ENCODE results near the gene ESRRA. TPM values are rescaled to one million over a fixed set of nuclear protein-coding genes. Genes with fewer than 3 reads are reported as not detected.

Gene ESRRA
- total and polyA plus RNA-seq, 2 of the 8 experiments (the other 6 are each of a cell fraction or from before 2014, with no cell fraction given), result 18.2 to 37.0 TPM

DNA sequence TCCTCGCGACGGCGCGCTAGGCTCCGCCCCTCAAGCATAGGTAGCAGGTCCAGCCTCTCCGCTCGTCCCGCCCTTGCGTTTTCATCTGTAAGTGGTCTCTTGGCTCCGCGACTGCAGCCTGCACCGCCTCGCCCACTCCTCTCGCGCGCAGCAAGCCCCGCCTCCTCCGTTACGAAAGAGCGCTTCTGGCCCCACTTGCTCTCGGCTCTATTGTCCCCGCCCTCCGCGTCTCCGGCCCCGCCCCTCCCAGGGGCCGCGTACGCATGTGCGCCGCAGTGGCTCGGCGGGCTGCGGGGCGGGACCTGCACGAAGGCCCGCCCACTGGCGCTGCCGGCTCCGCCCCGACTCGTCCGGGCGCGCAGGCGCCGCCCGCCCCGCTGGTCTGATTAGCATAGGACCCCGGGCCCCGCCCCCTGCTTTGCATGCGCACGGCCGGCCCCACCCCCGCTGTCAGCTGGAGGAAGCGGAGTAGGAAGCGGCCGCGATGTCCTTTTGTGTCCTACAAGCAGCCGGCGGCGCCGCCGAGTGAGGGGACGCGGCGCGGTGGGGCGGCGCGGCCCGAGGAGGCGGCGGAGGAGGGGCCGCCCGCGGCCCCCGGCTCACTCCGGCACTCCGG, at the start of gene ESRRA (continued):
- no peak for TF ChIP-seq ZNF274 (IDR thresholded peaks at IDR 0.05; ENCODE audit: borderline replicate concordance, extremely low read depth, low read length)
- TF ChIP-seq KDM1A (IDR thresholded peaks at IDR 0.05; ENCODE audit: borderline replicate concordance, low read length), result no peak
- no peak for TF ChIP-seq BRCA1 (IDR thresholded peaks at IDR 0.05; ENCODE audit: low read depth, low read length)
- TF ChIP-seq CEBPB (IDR thresholded peaks at IDR 0.05; ENCODE audit: low read depth, low read length), result peak; percentile 79
- TF ChIP-seq SIX5 (IDR thresholded peaks at IDR 0.05; ENCODE audit: low read depth, low read length), result no peak
- TF ChIP-seq TBP (IDR thresholded peaks at IDR 0.05; ENCODE audit: low read depth, low read length), result no peak
- no peak for TF ChIP-seq EP300 (IDR thresholded peaks at IDR 0.05; ENCODE audit: borderline replicate concordance in 1 of 2, low read depth in 2 of 2, low read length in 2 of 2)
- no peak; the same call in 1 of the 2 replicates for TF ChIP-seq BACH1 (IDR thresholded peaks at IDR 0.05; ENCODE audit: low read length)
- peak; percentile 79 for TF ChIP-seq NRF1 (IDR thresholded peaks at IDR 0.05; ENCODE audit: low read depth, low read length)
- no peak for TF ChIP-seq ATF2 (IDR thresholded peaks at IDR 0.05; ENCODE audit: low read length)
- 0 out of 2 replicates have a peak, but pooled peaks have one; percentile 28 for TF ChIP-seq EGR1 (IDR thresholded peaks at IDR 0.05; ENCODE audit: borderline replicate concordance, low read depth, low read length)
- no peak for TF ChIP-seq SUZ12 (IDR thresholded peaks at IDR 0.05; ENCODE audit: low read length)
- TF ChIP-seq RFX5 (IDR thresholded peaks at IDR 0.05; ENCODE audit: borderline replicate concordance, low read depth, low read length), result no peak
- no peak for TF ChIP-seq ATF3 (IDR thresholded peaks at IDR 0.05; ENCODE audit: insufficient read depth, low read depth, low read length)
- TF ChIP-seq RBBP5 (IDR thresholded peaks at IDR 0.05; ENCODE audit: borderline replicate concordance, low read depth, low read length), result no peak
- no peak for TF ChIP-seq CHD1 (IDR thresholded peaks at IDR 0.05; ENCODE audit: low read depth, low read length)
- no peak for TF ChIP-seq MAFK (IDR thresholded peaks at IDR 0.05; ENCODE audit: low read depth, low read length)
- no peak for TF ChIP-seq RXRA (IDR thresholded peaks at IDR 0.05; ENCODE audit: insufficient read depth, low read depth, low read length)
- TF ChIP-seq POU5F1 (IDR thresholded peaks at IDR 0.05; ENCODE audit: low read depth, low read length), result no peak
- TF ChIP-seq SP1 (IDR thresholded peaks at IDR 0.05; ENCODE audit: low read depth, low read length), result peak; percentile 9; the same call in 1 of the 2 replicates
- TF ChIP-seq, protein P1, sequence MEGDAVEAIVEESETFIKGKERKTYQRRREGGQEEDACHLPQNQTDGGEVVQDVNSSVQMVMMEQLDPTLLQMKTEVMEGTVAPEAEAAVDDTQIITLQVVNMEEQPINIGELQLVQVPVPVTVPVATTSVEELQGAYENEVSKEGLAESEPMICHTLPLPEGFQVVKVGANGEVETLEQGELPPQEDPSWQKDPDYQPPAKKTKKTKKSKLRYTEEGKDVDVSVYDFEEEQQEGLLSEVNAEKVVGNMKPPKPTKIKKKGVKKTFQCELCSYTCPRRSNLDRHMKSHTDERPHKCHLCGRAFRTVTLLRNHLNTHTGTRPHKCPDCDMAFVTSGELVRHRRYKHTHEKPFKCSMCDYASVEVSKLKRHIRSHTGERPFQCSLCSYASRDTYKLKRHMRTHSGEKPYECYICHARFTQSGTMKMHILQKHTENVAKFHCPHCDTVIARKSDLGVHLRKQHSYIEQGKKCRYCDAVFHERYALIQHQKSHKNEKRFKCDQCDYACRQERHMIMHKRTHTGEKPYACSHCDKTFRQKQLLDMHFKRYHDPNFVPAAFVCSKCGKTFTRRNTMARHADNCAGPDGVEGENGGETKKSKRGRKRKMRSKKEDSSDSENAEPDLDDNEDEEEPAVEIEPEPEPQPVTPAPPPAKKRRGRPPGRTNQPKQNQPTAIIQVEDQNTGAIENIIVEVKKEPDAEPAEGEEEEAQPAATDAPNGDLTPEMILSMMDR (IDR thresholded peaks at IDR 0.05; ENCODE audit: control extremely low read depth in 1 of 3, insufficient read depth in 1 of 3, low read depth in 1 of 3, low read length in 3 of 3), result no peak
